Body of pancreas (tissue), 4 donors: ENCODE data around the gene FUT8. TPM values are rescaled to one million over a fixed set of nuclear protein-coding genes. Genes with fewer than 3 reads are reported as not detected.

Source experiments
- ATAC-seq: fragments of 150-250 bp; one replicate; pipeline ENCODE4 v1.9.1; 2016
- DNase-seq, 4 donors: peaks; one replicate each; pipeline ENCODE4 v3.0.0-alpha.2; 2019
- H3K27ac ChIP-seq, 4 donors: fragments of 200-600 bp; sonication (generic); 1 replicate in 3 of 4; 2 replicates in 1 of 4; pipeline versions ENCODE4 v1.5.1 to v1.6.1; 2016 to 2019; ENCODE audit warnings: mild to moderate bottlenecking in 1 of 4, mixed read lengths in 1 of 4, moderate library complexity in 1 of 4
- H3K27me3 ChIP-seq, 2 donors: fragments of 200-600 bp; sonication (generic); one replicate each; pipeline ENCODE4 v1.6.0; 2016; ENCODE audit warnings: mild to moderate bottlenecking in 1 of 2
- H3K36me3 ChIP-seq, 2 donors: fragments of 200-600 bp; sonication (generic); replicated peaks in 1 of 2; 2 replicates each; pipeline ENCODE4 v1.5.1; 2016; ENCODE audit warnings: low read depth in 2 of 2; ENCODE audit not compliant: insufficient read depth in 1 of 2
- H3K4me1 ChIP-seq: fragments of 200-600 bp; sonication (generic); one replicate; pipeline ENCODE4 v1.6.0; 2016
- H3K4me3 ChIP-seq, 2 donors: fragments of 200-600 bp; sonication (generic); 1 replicate in 1 of 2; 2 replicates in 1 of 2; pipeline ENCODE4 v1.5.1; 2016 to 2019
- H3K9me3 ChIP-seq, 3 donors: fragments of 200-600 bp; sonication (generic); 1 replicate in 2 of 3; 2 replicates in 1 of 3; pipeline ENCODE4 v1.5.1; 2016
- POLR2A ChIP-seq, 3 donors: fragments of 450-650 bp; IDR thresholded peaks; one replicate each; pipeline ENCODE4 v1.6.1; 2016; ENCODE audit warnings: antibody characterized with exemption in 3 of 3, mild to moderate bottlenecking in 2 of 3
- WGBS, 2 donors: methylation state at CpG; one replicate each; pipeline ENCODE4 v1.1.5; 2017; 5-methylcytosine and 5-hydroxymethylcytosine counted together
- intact Hi-C: fragments of 100-400 bp; cut with DNase I; formaldehyde crosslinking; loops from one replicate; pipeline ENCODE4 v1.15.1; 2023
- total RNA-seq, 2 donors: library from RNA; depleted of rRNA; stranded (reverse); fragments of >200 nt; gene quantifications; one replicate each; pipeline ENCODE4 v1.1.0, GENCODE V29; 2016
- TF ChIP-seq, protein P1 (sequence below), 7 experiments: fragments of 450-650 bp in 4 of 7; fragments of 200-600 bp in 3 of 7; sonication (generic) in 3 of 7; IDR thresholded peaks; one replicate each; pipeline ENCODE4 v1.5.1; 2016 to 2019; ENCODE audit warnings: antibody characterized with exemption in 7 of 7

FUT8 gene
- total RNA-seq, 2 donors from 2014 or later, result 31.1 to 33.0 TPM

DNA sequence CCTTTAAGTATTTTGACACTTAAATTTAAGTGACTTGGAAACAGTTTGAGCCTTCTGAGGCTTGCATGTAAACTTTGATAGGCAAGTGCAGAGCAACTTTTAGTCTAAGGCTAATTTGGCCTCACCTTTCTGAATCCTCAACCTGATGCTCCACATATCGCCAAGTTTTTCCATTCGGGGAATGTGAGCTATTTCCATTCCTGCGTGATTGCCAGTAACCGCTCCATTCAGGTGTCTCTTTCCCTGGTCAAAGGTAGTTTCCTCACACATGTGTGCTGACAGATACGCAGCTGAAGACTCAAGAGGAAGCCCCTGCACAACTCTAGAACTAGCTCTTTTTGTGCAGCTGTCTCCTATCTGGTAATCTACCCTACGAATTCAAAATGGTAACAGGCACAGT, 25.4 kb upstream of the FUT8 start:
- no peak overlapping the region for H3K27ac ChIP-seq
- no peak for TF ChIP-seq POLR2A (IDR thresholded peaks at IDR 0.05)
- TF ChIP-seq, protein P1, sequence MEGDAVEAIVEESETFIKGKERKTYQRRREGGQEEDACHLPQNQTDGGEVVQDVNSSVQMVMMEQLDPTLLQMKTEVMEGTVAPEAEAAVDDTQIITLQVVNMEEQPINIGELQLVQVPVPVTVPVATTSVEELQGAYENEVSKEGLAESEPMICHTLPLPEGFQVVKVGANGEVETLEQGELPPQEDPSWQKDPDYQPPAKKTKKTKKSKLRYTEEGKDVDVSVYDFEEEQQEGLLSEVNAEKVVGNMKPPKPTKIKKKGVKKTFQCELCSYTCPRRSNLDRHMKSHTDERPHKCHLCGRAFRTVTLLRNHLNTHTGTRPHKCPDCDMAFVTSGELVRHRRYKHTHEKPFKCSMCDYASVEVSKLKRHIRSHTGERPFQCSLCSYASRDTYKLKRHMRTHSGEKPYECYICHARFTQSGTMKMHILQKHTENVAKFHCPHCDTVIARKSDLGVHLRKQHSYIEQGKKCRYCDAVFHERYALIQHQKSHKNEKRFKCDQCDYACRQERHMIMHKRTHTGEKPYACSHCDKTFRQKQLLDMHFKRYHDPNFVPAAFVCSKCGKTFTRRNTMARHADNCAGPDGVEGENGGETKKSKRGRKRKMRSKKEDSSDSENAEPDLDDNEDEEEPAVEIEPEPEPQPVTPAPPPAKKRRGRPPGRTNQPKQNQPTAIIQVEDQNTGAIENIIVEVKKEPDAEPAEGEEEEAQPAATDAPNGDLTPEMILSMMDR (IDR thresholded peaks at IDR 0.05), result no peak
- H3K4me1 ChIP-seq, result no peaks in the 10 kb centered on the region
- DNase-seq (no peak), ATAC-seq (no peak)
- no peaks in the 10 kb centered on the region for H3K9me3 ChIP-seq
- 76 to 86% methylated on average over 6 of the region's 6 CpGs for WGBS, 2 donors
- no peak overlapping the region for H3K4me3 ChIP-seq
- no peaks in the 10 kb centered on the region for H3K27me3 ChIP-seq
- H3K36me3 ChIP-seq, result no peaks in the 10 kb centered on the region
- intact Hi-C loops, result no loop called here

DNA sequence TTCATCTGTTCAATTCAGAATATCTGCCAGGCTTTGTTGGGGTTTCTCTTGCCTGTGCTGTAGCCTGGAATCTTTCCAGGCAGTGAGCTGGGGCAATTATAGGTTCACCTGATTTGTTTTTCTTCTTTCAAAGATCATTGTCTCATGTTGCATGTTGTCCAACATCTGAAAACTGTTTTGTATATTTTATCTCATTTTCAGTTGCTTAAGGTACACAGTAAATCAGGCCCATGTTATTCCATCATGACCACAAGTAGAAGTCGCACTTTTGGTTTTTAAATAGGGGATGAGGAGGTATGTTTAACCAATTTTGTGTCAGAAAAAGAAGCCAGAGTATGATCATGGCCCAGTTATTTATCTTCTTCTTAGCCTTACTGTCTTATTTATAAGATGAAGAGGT, 24.9 kb upstream of the FUT8 start:
- intact Hi-C loops, result no loop called here
- Histone ChIP-seq H3K4me3 (no peak overlapping the region), H3K4me1 (no peaks in the 10 kb centered on the region), H3K36me3 (no peaks in the 10 kb centered on the region), H3K9me3 (no peaks in the 10 kb centered on the region), H3K27ac (no peak overlapping the region), H3K27me3 (no peaks in the 10 kb centered on the region)
- 93 to 96% methylated on average over 1 of the region's 1 CpG for whole genome bisulfite sequencing, 2 donors
- TF ChIP-seq POLR2A (IDR thresholded peaks at IDR 0.05), result no peak
- TF ChIP-seq, protein P1 (IDR thresholded peaks at IDR 0.05), result no peak
- ATAC-seq (no peak), DNase-seq (no peak)

DNA sequence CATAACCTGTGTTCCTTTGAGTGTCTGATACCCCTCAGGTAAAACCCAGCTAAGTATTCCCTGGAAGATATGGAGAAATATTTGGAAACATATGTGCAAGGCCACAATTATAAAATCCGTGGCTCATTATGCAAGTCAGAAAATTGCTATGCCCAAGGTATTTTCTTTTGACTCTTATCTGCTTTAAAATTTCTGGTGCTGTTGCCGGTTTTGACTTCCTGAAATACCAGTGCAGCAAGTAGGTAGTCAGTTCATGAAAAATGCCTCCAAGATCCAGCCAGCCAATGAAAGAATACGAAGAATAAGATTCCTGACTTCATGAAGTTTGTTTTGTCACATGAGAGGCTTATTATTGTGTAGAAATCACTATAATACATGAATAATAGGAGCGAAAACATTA, 20.2 kb upstream of the FUT8 start:
- ATAC-seq, result no peak
- 68 to 69% methylated on average over 4 of the region's 4 CpGs for WGBS, 2 donors
- H3K27ac ChIP-seq, result no peak overlapping the region
- no peaks in the 10 kb centered on the region for H3K9me3 ChIP-seq
- H3K27me3 ChIP-seq, result no peaks in the 10 kb centered on the region
- no peaks in the 10 kb centered on the region for H3K4me1 ChIP-seq
- H3K4me3 ChIP-seq, result no peak overlapping the region
- TF ChIP-seq, protein P1 (IDR thresholded peaks at IDR 0.05), result no peak
- no peak for TF ChIP-seq POLR2A (IDR thresholded peaks at IDR 0.05)
- intact Hi-C loops, result no loop called here
- no peak for DNase-seq
- no peaks in the 10 kb centered on the region for H3K36me3 ChIP-seq

DNA sequence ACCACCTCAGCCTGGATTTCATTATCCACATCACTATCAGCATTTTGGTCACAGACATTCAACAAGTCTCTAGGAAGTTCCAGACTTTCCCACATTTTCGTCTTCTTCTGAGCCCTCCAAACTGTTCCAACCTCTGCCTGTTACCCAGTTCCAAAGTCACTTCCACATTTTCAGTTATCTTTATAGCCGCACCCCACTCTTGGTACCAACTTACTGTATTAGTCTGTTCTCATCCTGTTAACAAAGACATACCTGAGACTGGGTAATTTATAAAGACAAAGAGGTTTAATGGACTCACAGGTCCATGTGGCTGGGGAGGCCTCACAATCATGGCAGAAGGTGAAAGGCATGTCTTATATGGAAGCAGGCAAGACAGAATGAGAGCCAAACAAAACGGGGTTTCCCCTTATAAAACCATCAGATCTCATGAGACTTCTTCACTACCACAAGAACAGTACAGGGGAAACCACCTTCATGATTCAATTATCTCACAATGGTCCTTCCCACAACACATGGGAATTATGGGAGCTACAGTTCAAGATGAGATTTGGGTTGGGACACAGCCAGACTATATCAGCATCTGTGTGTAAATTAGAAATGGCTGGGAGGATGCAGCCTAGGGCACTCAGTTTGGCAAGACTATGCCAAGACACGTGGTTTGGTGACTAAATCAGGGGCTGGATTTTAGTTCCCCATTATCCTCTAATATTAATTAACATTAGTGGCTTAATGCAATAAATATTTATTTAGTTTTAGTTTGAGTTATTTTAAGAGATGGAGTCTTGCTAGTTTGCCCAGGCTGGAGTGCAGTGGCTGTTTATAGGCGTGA, 16.2 kb upstream of the FUT8 start:
- WGBS, 2 donors, result 71 to 73% methylated on average over 5 of the region's 5 CpGs
- no peaks in the 10 kb centered on the region for H3K4me1 ChIP-seq
- TF ChIP-seq POLR2A (IDR thresholded peaks at IDR 0.05), result no peak
- TF ChIP-seq, protein P1 (IDR thresholded peaks at IDR 0.05), result no peak
- ATAC-seq, result no peak
- no peaks in the 10 kb centered on the region for H3K9me3 ChIP-seq
- intact Hi-C loops, result no loop called here
- no peaks in the 10 kb centered on the region for H3K27me3 ChIP-seq
- no peak for DNase-seq
- no peaks in the 10 kb centered on the region for H3K36me3 ChIP-seq
- H3K4me3 ChIP-seq, result no peak overlapping the region
- H3K27ac ChIP-seq, result no peak overlapping the region

DNA sequence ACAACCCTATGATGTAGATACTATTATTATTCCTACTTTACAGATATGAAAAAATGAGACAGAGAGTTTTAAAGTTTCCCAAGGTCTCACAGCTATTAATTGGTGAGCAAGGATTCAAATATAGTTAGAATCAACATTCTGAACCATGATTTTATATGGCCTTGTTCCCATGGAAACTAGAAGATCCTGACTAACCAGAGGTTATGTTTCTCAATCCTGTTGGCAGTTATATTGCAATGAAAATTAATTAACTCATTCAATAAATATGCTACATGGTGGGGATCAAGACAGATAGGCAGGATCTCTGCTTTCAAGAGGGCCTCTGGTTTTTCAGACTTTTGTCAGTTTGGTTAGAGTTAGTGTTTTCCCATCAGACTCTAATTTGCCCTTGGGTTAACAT, 9.3 kb upstream of the FUT8 start:
- no peaks in the 10 kb centered on the region for H3K9me3 ChIP-seq
- no peak for DNase-seq
- H3K36me3 ChIP-seq, result no peaks in the 10 kb centered on the region
- intact Hi-C loops, result no loop called here
- no peak overlapping the region for H3K4me3 ChIP-seq
- no peaks in the 10 kb centered on the region for H3K27me3 ChIP-seq
- H3K27ac ChIP-seq, result no peak overlapping the region
- no peaks in the 10 kb centered on the region for H3K4me1 ChIP-seq
- ATAC-seq, result no peak
- TF ChIP-seq, protein P1 (IDR thresholded peaks at IDR 0.05), result no peak
- no peak for TF ChIP-seq POLR2A (IDR thresholded peaks at IDR 0.05)
